Smooth muscle cell (in vitro differentiated cells): ENCODE data around the gene RPL5. TPM values are rescaled to one million over a fixed set of nuclear protein-coding genes. Genes with fewer than 3 reads are reported as not detected.

Experiments used
- DNase-seq: peaks from one replicate; lab custom pipeline; 2025; ENCODE audit not compliant: unreplicated experiment; lab: John Stamatoyannopoulos, UW
- H2AFZ ChIP-seq: fragments of 200-600 bp; sonication (generic); 2 replicates; pipeline ENCODE4 v1.6.0; 2016; ENCODE audit warnings: antibody characterized with exemption, low read depth, mild to moderate bottlenecking
- H3F3A ChIP-seq: fragments of 200-600 bp; sonication (generic); 2 replicates; pipeline ENCODE4 v1.6.0; 2017; ENCODE audit warnings: antibody characterized with exemption, low read depth
- H3K27ac ChIP-seq: fragments of 200-600 bp; sonication (generic); 2 replicates; pipeline ENCODE4 v1.5.1; 2016; ENCODE audit warnings: low read depth, mild to moderate bottlenecking
- H3K27me3 ChIP-seq: fragments of 200-600 bp; sonication (generic); 2 replicates; pipeline ENCODE4 v1.6.1; 2016; ENCODE audit warnings: low read depth, mild to moderate bottlenecking
- H3K36me3 ChIP-seq: fragments of 200-600 bp; sonication (generic); 2 replicates; pipeline ENCODE4 v1.5.1; 2016; ENCODE audit warnings: low read depth
- H3K4me1 ChIP-seq: fragments of 200-600 bp; sonication (generic); 2 replicates; pipeline ENCODE4 v1.5.1; 2016; ENCODE audit warnings: low read depth
- H3K4me2 ChIP-seq: fragments of 200-600 bp; sonication (generic); 2 replicates; pipeline ENCODE4 v1.6.0; 2016; ENCODE audit warnings: mild to moderate bottlenecking
- H3K4me3 ChIP-seq: fragments of 200-600 bp; sonication (generic); 2 replicates; pipeline ENCODE4 v1.5.1; 2016; ENCODE audit warnings: mild to moderate bottlenecking
- H3K79me2 ChIP-seq: fragments of 200-600 bp; sonication (generic); 2 replicates; pipeline ENCODE4 v1.6.0; 2016; ENCODE audit warnings: low read depth, mild to moderate bottlenecking
- H3K9ac ChIP-seq: fragments of 200-600 bp; sonication (generic); 2 replicates; pipeline ENCODE4 v1.6.0; 2016; ENCODE audit warnings: low read depth
- H3K9me3 ChIP-seq: fragments of 200-600 bp; sonication (generic); replicated peaks from 2 replicates; pipeline ENCODE4 v1.5.1; 2016; ENCODE audit warnings: low read depth
- H4K20me1 ChIP-seq: fragments of 200-600 bp; sonication (generic); 2 replicates; pipeline ENCODE4 v1.6.0; 2016; ENCODE audit warnings: low read depth
- CTCF ChIP-seq: fragments of 200-600 bp; sonication (generic); IDR thresholded peaks from 2 replicates; pipeline ENCODE4 v1.5.1; 2017; ENCODE audit warnings: borderline replicate concordance, mild to moderate bottlenecking, antibody characterized with exemption; ENCODE audit not compliant: insufficient read depth, poor library complexity, severe bottlenecking
- WGBS: methylation state at CpG from one replicate; pipeline ENCODE4 v1.1.7; 2016; ENCODE audit warnings: low lambda C conversion rate; 5-methylcytosine and 5-hydroxymethylcytosine counted together
- polyA plus RNA-seq: library from polyadenylated mRNA; unstranded; fragments of >200 nt; fragmentation: Nextera tagmentation; extraction: Ambion mirVana; gene quantifications from 2 replicates; pipeline ENCODE4 v1.2.1, GENCODE V29; 2016
- total RNA-seq: library from RNA; depleted of rRNA; stranded (reverse); fragments of >200 nt; gene quantifications from 2 replicates; pipeline ENCODE4 v1.2.3, GENCODE V29; 2014

The RPL5 gene
- total and polyA plus RNA-seq, 2 experiments from 2014 or later: 570 to 1,043 TPM

GRCh38 chr1:92854101-92854785 is 22.4 kb downstream of the RPL5 start:
- no peak overlapping the region for H3K9ac ChIP-seq
- no peaks in the 10 kb centered on the region for H4K20me1 ChIP-seq
- H3K79me2 ChIP-seq: no peaks in the 10 kb centered on the region
- no peaks in the 10 kb centered on the region for H3K4me1 ChIP-seq
- no peaks in the 10 kb centered on the region for H3F3A ChIP-seq
- TF ChIP-seq CTCF: no peak
- no peak overlapping the region for H2AFZ ChIP-seq
- no peak overlapping the region for H3K4me2 ChIP-seq
- H3K36me3 ChIP-seq: no peaks in the 10 kb centered on the region
- no peaks in the 10 kb centered on the region for H3K9me3 ChIP-seq
- no peak overlapping the region for H3K27ac ChIP-seq
- no peaks in the 10 kb centered on the region for H3K27me3 ChIP-seq
- no peak for DNase-seq
- no peak overlapping the region for H3K4me3 ChIP-seq

- no peaks in the 10 kb centered on the region for H3K27me3 ChIP-seq
- no peaks in the 10 kb centered on the region for H3K79me2 ChIP-seq
- H3K27ac ChIP-seq: no peak overlapping the region
- no peaks in the 10 kb centered on the region for H3K4me1 ChIP-seq
- 88% methylated on average over 4 of the region's 4 CpGs for WGBS
- no peak overlapping the region for H3K4me2 ChIP-seq
- TF ChIP-seq CTCF: no peak
- H3K9me3 ChIP-seq: no peaks in the 10 kb centered on the region
- H3K36me3 ChIP-seq: no peaks in the 10 kb centered on the region
- H3K9ac ChIP-seq: no peak overlapping the region
- DNase-seq: no peak
- no peak overlapping the region for H3K4me3 ChIP-seq
- H4K20me1 ChIP-seq: no peaks in the 10 kb centered on the region
- H3F3A ChIP-seq: no peaks in the 10 kb centered on the region
- no peak overlapping the region for H2AFZ ChIP-seq
Observed at GRCh38 chr1:92855236-92855635, 23.4 kb downstream of the RPL5 start.

- Histone ChIP-seq H3K4me2 (no peak overlapping the region), H3K36me3 (no peaks in the 10 kb centered on the region), H2AFZ (no peak overlapping the region), H3F3A (no peaks in the 10 kb centered on the region), H3K9me3 (no peaks in the 10 kb centered on the region), H3K4me1 (no peaks in the 10 kb centered on the region), H3K79me2 (no peaks in the 10 kb centered on the region), H3K4me3 (no peak overlapping the region), H3K9ac (no peak overlapping the region), H4K20me1 (no peaks in the 10 kb centered on the region), H3K27me3 (no peaks in the 10 kb centered on the region), H3K27ac (no peak overlapping the region)
- no peak for TF ChIP-seq CTCF
- no peak for DNase-seq
- WGBS: 90% methylated on average over 5 of the region's 5 CpGs
Observed at GRCh38 chr1:92857817-92858216, 26.0 kb downstream of the RPL5 start.
